Naive thymus-derived CD8-positive, alpha-beta T cell (primary cell): Measurements from ENCODE around the gene INSIG1. TPM values are rescaled to one million over a fixed set of nuclear protein-coding genes. Genes with fewer than 3 reads are reported as not detected.

Experiments used
- ATAC-seq, 2 donors: fragments of 150-1000 bp; cut with Tn5 transposase in 1 of 2; sonication (Bioruptor Pico), chemical (Tn5 transposase) in 1 of 2; 1 replicate in 1 of 2; 2 replicates in 1 of 2; pipeline ENCODE4 v1.10.0; 2021; ENCODE audit warnings: mild to moderate bottlenecking in 2 of 2, moderate library complexity in 2 of 2
- POLR2A ChIA-PET: fragments of 350-600 bp; sonication (Branson Sonifier 250); formaldehyde crosslinking; loops from one replicate; lab custom pipeline; 2021; ENCODE audit warnings: antibody characterized with exemption; lab: Charles Lee
- DNase-seq, 10 donors: peaks; one replicate each; pipeline versions ENCODE4 v3.0.0 to v3.0.0-alpha.2; 2020 to 2022
- H3K27ac Mint-ChIP-seq, 10 donors: one replicate each; pipeline ENCODE4 v1.8.0; 2020 to 2022; ENCODE audit warnings: mild to moderate bottlenecking in 10 of 10, mixed read lengths in 10 of 10, moderate library complexity in 4 of 10, inconsistent platforms in 1 of 10
- H3K27me3 Mint-ChIP-seq, 5 donors: one replicate each; pipeline ENCODE4 v1.8.0; 2021 to 2022; ENCODE audit warnings: mixed read lengths in 5 of 5
- H3K36me3 Mint-ChIP-seq, 3 donors: one replicate each; pipeline ENCODE4 v1.8.0; 2020 to 2022; ENCODE audit warnings: mixed read lengths in 3 of 3, mild to moderate bottlenecking in 2 of 3, inconsistent platforms in 1 of 3
- H3K4me1 Mint-ChIP-seq, 4 donors: one replicate each; pipeline ENCODE4 v1.8.0; 2021 to 2022; ENCODE audit warnings: mixed read lengths in 4 of 4
- H3K4me3 Mint-ChIP-seq, 10 donors: one replicate each; pipeline ENCODE4 v1.8.0; 2020 to 2022; ENCODE audit warnings: mild to moderate bottlenecking in 10 of 10, mixed read lengths in 10 of 10, moderate library complexity in 6 of 10, inconsistent platforms in 1 of 10
- H3K9me3 Mint-ChIP-seq, 9 donors: one replicate each; pipeline ENCODE4 v1.8.0; 2020 to 2022; ENCODE audit warnings: mixed read lengths in 9 of 9, mild to moderate bottlenecking in 3 of 9, inconsistent platforms in 1 of 9, moderate library complexity in 1 of 9
- polyA plus RNA-seq, 3 donors: library from polyadenylated mRNA; unstranded; fragments of 300-500 nt; fragmentation: Illumina TruSeq; gene quantifications; one replicate each; pipeline ENCODE4 v1.2.3, GENCODE V29; 2021
- total RNA-seq, 8 experiments: library from RNA in 2 of 8; stranded (reverse) in 2 of 8; gene quantifications; one replicate each; pipeline ENCODE4 v1.2.3 and lab custom pipeline; 2021 to 2026

The INSIG1 gene
- total and polyA plus RNA-seq, 5 experiments from 2014 or later = 25.5 to 53.0 (median 33.6) TPM

DNA sequence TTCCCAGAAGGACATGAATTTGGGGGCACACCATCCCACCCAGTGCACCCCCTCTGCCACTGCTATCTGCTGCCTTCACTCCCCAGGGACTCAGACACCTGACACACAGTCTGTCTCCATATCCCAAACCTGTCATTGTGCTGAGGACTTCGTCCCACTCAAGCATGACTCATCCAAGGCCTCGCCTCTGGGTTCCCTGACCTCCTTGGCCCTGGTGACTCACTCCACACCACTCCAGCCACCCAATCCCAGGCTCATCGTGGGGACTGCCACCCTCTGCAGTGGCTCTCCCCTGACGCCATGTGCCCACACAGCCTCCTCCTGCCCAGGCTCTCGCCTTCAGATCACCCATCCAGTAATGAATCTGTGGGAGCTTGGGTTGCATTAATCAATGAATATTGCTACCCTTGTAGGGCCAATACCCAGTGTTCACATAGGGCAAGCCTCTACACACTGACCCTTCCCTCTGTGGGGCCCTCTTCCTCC lies 6.6 kb upstream of the INSIG1 start:
- Mint-ChIP-seq H3K36me3 (no peaks in the 10 kb centered on the region), H3K9me3 (no peaks in the 10 kb centered on the region), H3K27ac (peak overlapping the region in 3 of 10 donors; percentile 14 to 60 (median 38)), H3K4me3 (no peak overlapping the region), H3K27me3 (peaks cover 0 to 3% (median 0%) of the 10 kb centered on the region in 5 donors), H3K4me1 (peaks cover 20 to 40% (median 31%) of the 10 kb centered on the region in 4 donors)
- POLR2A ChIA-PET = no interaction called here
- no peak for ATAC-seq
- no peak for DNase-seq

DNA sequence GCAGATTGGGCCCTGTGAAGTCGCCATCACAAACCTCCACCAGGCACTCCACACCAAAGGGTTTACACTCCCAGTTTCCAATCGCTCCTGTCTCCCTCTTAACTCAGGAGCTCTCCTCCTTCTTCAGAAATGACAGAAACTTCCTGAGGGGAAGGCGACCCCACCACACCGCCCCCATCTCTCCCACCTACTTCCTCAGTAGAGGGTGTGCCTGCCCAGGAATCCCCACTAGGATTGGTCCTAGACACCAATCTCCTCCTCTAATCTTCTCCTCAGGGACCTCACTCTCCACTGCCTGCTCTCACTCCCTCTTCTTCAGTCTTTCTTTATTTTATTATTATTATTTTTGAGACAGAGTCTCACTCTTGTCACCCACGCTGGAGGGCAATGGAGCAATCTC lies 5.9 kb upstream of the INSIG1 start:
- POLR2A ChIA-PET = no interaction called here
- ATAC-seq (no peak), DNase-seq (no peak)
- Mint-ChIP-seq H3K27ac (no peak overlapping the region), H3K27me3 (peaks cover 0 to 3% (median 0%) of the 10 kb centered on the region in 5 donors), H3K4me3 (no peak overlapping the region), H3K4me1 (peaks cover 25 to 40% (median 32%) of the 10 kb centered on the region in 4 donors), H3K9me3 (no peaks in the 10 kb centered on the region), H3K36me3 (no peaks in the 10 kb centered on the region)

DNA sequence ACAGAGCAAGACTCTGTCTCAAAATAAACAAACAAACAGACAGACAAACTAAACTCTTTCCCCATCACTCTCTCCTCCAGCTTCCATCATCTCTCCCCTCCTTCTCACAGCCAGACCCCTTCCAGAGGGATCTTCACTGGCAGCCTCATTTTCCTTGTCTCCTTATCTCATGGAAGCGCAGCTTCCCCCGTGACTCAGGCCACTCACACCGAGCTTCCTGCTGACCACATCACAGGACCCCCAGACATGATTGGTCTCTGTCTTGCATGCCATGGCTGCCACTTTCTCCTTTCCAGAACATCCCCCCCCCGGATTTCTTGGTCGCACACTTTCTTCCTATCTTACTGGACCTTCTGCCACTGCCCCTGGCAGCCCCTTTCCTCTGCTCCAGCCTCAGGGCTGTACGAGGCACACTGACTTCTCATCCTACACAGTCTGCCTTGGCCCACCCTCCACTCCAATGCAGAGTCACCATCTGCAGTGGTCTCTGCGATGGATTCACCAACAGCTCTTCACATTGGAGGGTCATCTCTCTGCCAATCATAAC lies 4.9 kb upstream of the INSIG1 start:
- ATAC-seq = no peak
- POLR2A ChIA-PET = interaction anchor here (0.8 kb wide), 1 partner anchor 17 kb away, joined by 3 read pairs; no protein-coding TSS in a partner anchor

GRCh38 chr7:155293721-155294510 lies 3.8 kb upstream of the INSIG1 start:
- no peak for ATAC-seq
- Mint-ChIP-seq H3K27me3 (peaks cover 0 to 3% (median 0%) of the 10 kb centered on the region in 5 donors), H3K36me3 (no peaks in the 10 kb centered on the region), H3K9me3 (no peaks in the 10 kb centered on the region), H3K27ac (peak overlapping the region in 3 of 10 donors; percentile 15 to 77 (median 15)), H3K4me1 (peaks cover 17 to 30% (median 25%) of the 10 kb centered on the region in 4 donors), H3K4me3 (no peak overlapping the region)
- no peak for DNase-seq
- POLR2A ChIA-PET = interaction anchor here (1.1 kb wide), 1 partner anchor 8 kb away, joined by 3 read pairs; no protein-coding TSS in a partner anchor

More for the DNA sequence above, 4.9 kb upstream of the INSIG1 start:
- peaks cover 17 to 32% (median 27%) of the 10 kb centered on the region in 4 donors for H3K4me1 Mint-ChIP-seq
- no peaks in the 10 kb centered on the region for H3K36me3 Mint-ChIP-seq
- DNase-seq = no peak
- peak overlapping the region in 2 of 10 donors; percentile 73 to 83 for H3K27ac Mint-ChIP-seq
- H3K27me3 Mint-ChIP-seq = peaks cover 0 to 3% (median 0%) of the 10 kb centered on the region in 5 donors
- H3K9me3 Mint-ChIP-seq = no peaks in the 10 kb centered on the region
- no peak overlapping the region for H3K4me3 Mint-ChIP-seq

DNA sequence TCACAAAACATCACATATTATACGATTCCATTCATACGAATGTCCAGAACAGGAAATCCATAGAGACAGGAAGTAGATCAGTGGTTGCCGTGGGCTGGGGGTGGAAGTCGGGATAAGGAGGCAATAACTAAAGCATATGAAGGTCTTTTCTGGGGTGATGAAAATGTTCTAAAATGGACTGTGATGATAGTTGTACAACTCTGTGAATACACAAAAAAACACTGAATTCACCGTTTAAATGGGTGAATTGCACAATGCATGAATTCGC lies 3.2 kb upstream of the INSIG1 start:
- peak overlapping the region in 2 of 10 donors; percentile 15 to 77 for H3K27ac Mint-ChIP-seq
- peaks cover 0 to 3% (median 0%) of the 10 kb centered on the region in 5 donors for H3K27me3 Mint-ChIP-seq
- ATAC-seq = no peak
- H3K4me1 Mint-ChIP-seq = peaks cover 18 to 33% (median 27%) of the 10 kb centered on the region in 4 donors
- no peak for DNase-seq
- POLR2A ChIA-PET = interaction anchor here (1.1 kb wide), 1 partner anchor 9 kb away, joined by 3 read pairs; no protein-coding TSS in a partner anchor
- H3K9me3 Mint-ChIP-seq = no peaks in the 10 kb centered on the region
- no peaks in the 10 kb centered on the region for H3K36me3 Mint-ChIP-seq
- no peak overlapping the region for H3K4me3 Mint-ChIP-seq

- no peak for DNase-seq
- POLR2A ChIA-PET = interaction anchor here (4.0 to 4.4 kb wide), 2 partner anchors 8 to 48 kb away, joined by 36 to 40 read pairs; no protein-coding TSS in a partner anchor
- Mint-ChIP-seq H3K4me3 (peak overlapping the region in 3 of 10 donors; percentile 26 to 85 (median 82)), H3K27ac (peak overlapping the region in 7 of 10 donors; percentile 10 to 93 (median 35)), H3K4me1 (peaks cover 27 to 44% (median 34%) of the 10 kb centered on the region in 4 donors), H3K36me3 (peaks cover 0 to 4% (median 0%) of the 10 kb centered on the region in 3 donors), H3K9me3 (no peaks in the 10 kb centered on the region), H3K27me3 (peaks cover 0 to 3% (median 0%) of the 10 kb centered on the region in 5 donors)
- no peak for ATAC-seq
These were observed 2.2 kb upstream of the INSIG1 start for GRCh38 chr7:155295511-155295910.

GRCh38 chr7:155296006-155296787 lies 1.5 kb upstream of the INSIG1 start:
- ATAC-seq (no peak), DNase-seq (no peak)
- POLR2A ChIA-PET = interaction anchor here (0.6 to 4.5 kb wide), 15 partner anchors 8 to 700 kb away, joined by 3 to 61 read pairs (median 5); partner anchors contain the start of genes PAXIP1 and RBM33
- Mint-ChIP-seq H3K36me3 (peaks cover 0 to 11% (median 0%) of the 10 kb centered on the region in 3 donors), H3K4me3 (peak overlapping the region; percentile 75 to 90 (median 86)), H3K9me3 (no peaks in the 10 kb centered on the region), H3K4me1 (peaks cover 26 to 45% (median 39%) of the 10 kb centered on the region in 4 donors), H3K27ac (peak overlapping the region; percentile 82 to 95 (median 94)), H3K27me3 (peaks cover 0 to 3% (median 0%) of the 10 kb centered on the region in 5 donors)

GRCh38 chr7:155296788-155297516 lies 726 bp upstream of the INSIG1 start:
- Mint-ChIP-seq H3K27ac (peak overlapping the region; percentile 82 to 95 (median 94)), H3K36me3 (peaks cover 0 to 14% (median 0%) of the 10 kb centered on the region in 3 donors), H3K4me1 (peaks cover 25 to 49% (median 43%) of the 10 kb centered on the region in 4 donors), H3K4me3 (peak overlapping the region; percentile 75 to 90 (median 86)), H3K27me3 (peaks cover 0 to 3% (median 0%) of the 10 kb centered on the region in 5 donors), H3K9me3 (no peaks in the 10 kb centered on the region)
- POLR2A ChIA-PET = interaction anchor here (0.6 to 4.5 kb wide), 17 partner anchors 9 to 368 kb away, joined by 3 to 61 read pairs (median 5); partner anchors contain the start of genes PAXIP1 and RBM33
- ATAC-seq (peak; percentile 52 to 59), DNase-seq (peak; percentile 65 to 95 (median 88))

- Mint-ChIP-seq H3K36me3 (peaks cover 0 to 23% (median 2%) of the 10 kb centered on the region in 3 donors), H3K4me1 (peaks cover 23 to 49% (median 41%) of the 10 kb centered on the region in 4 donors), H3K9me3 (no peaks in the 10 kb centered on the region), H3K4me3 (peak overlapping the region; percentile 86 to 96 (median 94)), H3K27me3 (no peaks in the 10 kb centered on the region), H3K27ac (peak overlapping the region; percentile 89 to 99 (median 96))
- POLR2A ChIA-PET = interaction anchor here (0.6 to 4.5 kb wide), 14 partner anchors 10 to 370 kb away, joined by 3 to 61 read pairs (median 6); partner anchors contain the start of genes PAXIP1 and RBM33
- no peak for ATAC-seq
- DNase-seq = peak in 3 of 10 donors; percentile 7 to 14 (median 13)
These were observed 683 bp downstream of the INSIG1 start for GRCh38 chr7:155298288-155298833.

DNA sequence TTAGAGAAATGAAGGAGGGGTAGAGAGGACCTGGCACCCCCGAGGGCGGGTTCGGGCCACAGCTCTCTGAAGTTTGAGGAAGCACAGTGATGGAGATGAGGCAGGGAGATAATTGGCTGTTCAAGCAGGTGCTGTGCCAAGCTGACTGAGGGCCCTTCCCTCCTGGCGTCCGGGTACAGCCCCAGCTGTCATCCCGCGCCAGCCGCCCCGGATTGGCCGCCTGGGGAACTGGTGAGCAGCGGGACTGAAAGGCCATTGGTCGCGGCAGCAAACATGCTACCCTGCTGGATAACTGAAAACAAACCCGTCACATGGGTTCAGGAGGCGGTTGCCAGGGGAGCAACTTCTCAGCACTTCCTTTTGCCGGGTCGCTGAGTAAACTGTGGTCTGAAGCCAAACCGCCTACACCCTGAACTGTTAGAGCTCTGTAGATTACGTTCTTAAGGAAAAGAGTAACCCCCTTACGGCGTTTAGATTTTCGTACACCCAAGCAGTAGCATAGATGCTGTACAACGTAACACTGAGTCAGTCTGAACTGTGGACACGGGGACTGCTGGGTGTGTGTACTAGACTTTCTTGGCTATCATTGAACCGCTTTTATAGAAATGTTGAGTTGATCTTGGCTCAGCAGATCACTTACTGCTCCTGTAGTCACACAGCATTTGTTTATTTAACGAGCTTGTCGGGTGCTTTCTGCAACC lies 1.3 kb downstream of the INSIG1 start:
- H3K4me3 Mint-ChIP-seq = peak overlapping the region; percentile 86 to 96 (median 94)
- H3K9me3 Mint-ChIP-seq = no peaks in the 10 kb centered on the region
- ATAC-seq (peak; percentile 72 to 75), DNase-seq (peak; percentile 89 to 98 (median 96))
- POLR2A ChIA-PET = interaction anchor here (0.6 to 4.5 kb wide), 12 partner anchors 11 to 371 kb away, joined by 3 to 61 read pairs (median 4); partner anchors contain the start of genes PAXIP1 and RBM33
- H3K27ac Mint-ChIP-seq = peak overlapping the region; percentile 89 to 99 (median 96)
- H3K36me3 Mint-ChIP-seq = peaks cover 0 to 30% (median 8%) of the 10 kb centered on the region in 3 donors
- H3K27me3 Mint-ChIP-seq = no peaks in the 10 kb centered on the region
- H3K4me1 Mint-ChIP-seq = peaks cover 22 to 49% (median 43%) of the 10 kb centered on the region in 4 donors
